Activated CD4-positive, alpha-beta T cell treated with anti-CD3 and anti-CD28 coated beads, Interleukin-2, Interleukin-6, amounts not matched to agents 100 ng/mL and 50 ng/mL, durations not matched to agents 16 hours and 8 hours (primary cell): ENCODE measurements around the gene KDM2B.
"Not testable (repeated sequence)": the region's sequence is repeated elsewhere in the genome, so short reads cannot be mapped to it uniquely, and the experiment has no call there.

ENCODE experiments used
- DNase-seq: peaks from one replicate; pipeline ENCODE4 v3.0.0-alpha.2; 2020

The KDM2B gene

DNA sequence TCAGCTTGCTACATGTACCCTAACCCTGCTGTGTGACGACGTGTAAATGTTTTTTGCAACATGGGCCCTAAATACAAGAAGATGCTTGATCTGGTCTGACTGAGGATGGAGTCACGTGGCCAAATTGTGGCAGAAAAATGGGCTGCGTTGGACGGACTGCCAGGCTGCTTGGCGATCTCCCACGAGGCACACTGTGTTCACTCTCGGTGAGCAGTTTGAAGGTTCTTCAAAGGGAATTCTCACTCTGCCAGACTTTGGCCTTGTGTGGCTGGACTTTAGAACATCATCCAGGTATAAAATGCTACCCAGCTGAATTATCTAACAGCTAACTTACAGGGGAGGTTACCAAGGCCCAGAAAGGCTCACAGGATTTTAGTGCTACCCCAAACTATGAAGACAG is 85.1 kb downstream of the KDM2B start:
- no peak for DNase-seq

DNA sequence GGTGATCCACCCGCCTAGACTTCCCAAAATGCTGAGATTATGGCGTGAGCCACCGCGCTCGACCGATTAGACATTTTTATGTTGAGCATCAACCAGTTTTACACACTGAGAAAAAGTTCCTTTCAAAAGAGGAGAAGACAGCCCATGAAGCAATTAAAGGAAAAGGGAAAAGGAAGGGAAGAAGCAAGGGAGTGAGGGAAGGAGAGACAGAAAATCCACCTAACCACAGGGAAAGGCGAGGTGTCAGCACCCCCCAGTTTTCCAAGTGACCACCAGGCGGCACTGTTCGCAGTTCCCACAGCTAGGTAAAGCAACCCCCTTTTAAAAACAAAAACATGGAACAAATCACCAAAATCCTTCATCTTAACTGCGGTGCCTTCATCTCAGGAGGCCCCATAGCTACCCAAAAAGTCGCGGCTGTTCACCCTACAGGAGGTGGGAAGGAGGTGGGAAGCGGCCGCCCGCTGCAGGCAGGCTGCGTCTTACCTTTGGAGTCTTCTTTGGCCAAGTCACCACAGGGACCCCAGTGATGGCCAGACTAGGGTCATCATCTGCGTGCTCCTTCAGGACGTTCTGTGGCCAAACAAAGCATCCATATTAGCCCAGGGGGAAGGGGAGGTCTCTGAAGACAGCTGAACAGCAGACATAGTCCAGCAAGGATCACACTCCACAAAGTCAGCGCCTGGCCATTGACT is 86.6 kb downstream of the KDM2B start:
- DNase-seq = peak; percentile 58

DNA sequence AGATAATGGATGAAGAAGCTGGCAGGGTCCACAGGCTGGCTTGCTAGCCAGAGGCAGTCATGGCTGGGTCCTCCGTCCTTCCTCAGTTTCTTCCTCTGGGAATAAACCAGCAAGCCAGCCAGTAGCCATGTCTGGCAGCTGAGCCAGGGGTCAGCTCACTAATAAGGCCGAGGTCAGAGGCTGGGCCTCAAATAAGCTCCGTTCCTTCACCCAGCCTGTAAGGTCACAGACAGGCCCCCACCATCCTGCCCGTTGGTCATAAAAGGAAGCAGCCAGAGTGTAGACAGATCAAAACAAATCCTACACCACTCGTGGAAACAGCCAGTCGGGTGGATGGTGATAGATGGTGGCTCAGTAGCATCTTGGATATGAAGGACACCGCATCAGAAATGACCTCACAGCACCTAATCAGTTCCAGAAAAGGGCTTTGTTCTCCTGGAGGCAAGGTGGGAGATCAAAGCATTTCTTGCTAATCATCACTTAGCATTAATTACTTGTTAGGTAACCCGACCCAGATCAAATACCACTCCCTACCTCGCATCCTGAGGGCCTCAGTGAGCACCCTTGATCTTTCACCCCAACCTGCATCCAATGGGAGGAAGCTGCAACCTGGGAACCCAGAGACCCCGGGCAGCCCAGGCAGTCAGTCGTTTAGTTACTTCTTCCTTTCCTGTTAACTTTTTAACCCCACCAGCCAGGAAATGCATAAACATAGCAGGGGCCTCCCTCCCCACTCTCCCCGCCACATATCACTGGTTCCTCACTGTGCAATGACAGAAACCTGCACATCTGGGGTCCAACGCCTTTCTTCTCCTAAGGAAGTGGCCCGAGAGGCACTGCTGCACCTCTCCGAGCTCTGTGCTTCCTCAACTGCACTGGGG is 90.2 kb downstream of the KDM2B start:
- no peak for DNase-seq

DNA sequence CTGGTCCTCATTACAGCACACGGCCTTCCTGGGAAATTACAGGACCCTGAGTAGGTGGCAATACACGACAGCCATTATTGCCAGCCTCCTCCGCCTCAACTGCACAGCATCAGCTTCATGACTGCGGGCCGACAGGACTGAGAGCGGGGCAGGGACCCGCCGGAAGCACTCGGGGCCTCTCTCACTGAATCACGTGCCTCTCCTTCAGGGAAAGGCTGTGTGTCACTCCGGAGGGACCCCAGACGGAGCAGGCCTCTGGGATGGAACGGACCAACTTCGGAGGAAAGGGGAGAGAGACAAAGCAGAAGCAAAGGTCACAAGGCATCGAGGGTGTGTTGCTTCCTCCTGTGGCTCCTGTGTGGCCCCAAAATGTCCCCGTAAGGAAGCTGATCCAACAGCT is 90.9 kb downstream of the KDM2B start:
- no peak for DNase-seq

DNA sequence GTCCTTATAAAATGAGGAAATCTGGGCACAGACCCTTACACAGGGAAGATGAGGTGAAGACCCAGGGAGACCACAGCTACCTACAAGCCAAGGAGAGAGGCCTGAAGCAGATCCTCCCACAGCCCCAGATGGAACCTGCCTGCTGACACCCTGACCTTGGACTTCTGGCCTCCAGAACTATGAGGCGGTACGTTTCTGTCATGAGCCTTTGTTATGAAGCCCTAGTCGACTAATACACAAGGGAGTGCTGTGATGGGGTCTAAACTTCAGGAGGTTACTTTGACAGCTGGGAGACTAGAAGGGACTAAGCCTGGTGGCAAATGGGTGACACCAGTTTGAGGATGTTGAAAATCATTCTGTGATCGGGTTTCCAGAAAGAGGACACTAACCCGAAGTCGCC is 95.9 kb downstream of the KDM2B start:
- DNase-seq = no peak

DNA sequence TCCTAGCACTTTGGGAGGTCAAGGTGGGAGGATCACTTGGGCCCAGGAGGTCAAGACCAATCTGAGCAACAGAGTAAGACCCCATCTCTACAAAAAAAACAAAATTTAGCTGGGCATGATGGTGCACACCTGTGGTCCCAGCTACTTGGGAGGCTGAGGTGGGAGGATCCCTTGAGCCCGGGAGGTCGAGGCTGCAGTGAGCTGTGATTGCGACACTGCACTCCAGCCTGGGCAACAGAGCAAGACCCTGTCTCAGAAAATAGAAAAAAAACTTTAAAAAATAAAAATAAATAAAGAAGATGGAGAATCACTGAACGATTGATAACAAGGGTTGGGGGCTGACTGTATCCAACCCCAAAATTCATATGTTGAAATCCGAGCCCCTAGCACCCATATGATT is 96.3 kb downstream of the KDM2B start:
- not testable (repeated sequence) for DNase-seq

DNA sequence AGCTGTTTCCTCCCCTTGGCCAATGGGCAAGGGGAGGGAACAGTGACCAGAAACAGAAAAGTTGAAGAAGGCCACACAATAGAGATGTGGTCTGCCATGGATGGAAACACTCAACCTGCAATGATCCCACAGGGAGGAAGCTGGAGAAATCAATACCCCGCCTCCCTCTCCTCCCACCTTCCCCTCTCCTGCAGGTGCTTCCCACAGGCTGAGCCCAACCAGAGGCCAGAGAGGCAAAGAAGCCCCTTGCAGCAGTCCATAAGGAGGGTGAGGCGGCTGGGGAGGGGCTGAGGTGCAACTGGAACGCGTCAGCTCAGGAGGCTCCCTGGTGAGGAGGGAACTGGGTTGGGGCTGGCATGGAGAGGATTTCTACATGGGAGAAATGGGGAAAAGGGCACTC is 96.9 kb downstream of the KDM2B start:
- DNase-seq = no peak

DNA sequence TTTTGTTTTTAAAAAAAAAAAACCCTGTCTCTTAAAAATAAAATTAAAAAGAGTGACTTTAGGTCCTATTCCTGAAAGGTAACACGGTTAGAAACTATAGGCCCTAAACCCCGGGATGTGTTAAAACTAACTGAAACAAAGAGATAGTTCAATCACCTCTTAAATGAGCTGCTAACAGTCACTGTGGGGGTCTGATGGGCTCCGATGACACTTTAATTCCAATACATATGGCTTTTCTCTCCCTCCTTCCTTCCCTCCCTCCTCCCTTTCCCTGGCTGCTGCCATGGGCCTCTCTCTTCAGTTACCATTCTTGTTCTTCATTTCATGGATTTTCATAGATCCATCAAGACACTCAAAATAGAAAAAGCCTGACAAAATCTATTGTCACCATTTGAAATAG is 104.3 kb downstream of the KDM2B start:
- no peak for DNase-seq

DNA sequence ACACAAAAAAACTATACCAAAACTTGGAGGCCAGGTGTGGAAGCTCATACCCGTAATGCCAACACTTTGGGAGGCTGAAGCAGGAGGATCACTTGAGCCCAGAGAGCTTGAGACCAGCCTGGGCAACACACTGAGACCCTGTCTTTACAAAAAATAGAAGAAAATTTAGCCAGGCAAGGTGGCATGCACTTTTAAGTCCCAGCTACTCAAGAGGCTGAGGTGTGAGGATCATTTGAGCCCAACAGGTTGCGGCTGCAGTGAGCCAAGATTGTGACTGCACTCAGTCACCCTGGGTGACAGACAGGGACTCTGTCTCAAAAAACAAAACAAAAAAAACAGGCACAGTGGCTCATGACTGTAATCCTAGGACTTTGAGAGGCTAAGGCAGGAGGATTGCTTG is 105.5 kb downstream of the KDM2B start:
- no peak for DNase-seq

DNA sequence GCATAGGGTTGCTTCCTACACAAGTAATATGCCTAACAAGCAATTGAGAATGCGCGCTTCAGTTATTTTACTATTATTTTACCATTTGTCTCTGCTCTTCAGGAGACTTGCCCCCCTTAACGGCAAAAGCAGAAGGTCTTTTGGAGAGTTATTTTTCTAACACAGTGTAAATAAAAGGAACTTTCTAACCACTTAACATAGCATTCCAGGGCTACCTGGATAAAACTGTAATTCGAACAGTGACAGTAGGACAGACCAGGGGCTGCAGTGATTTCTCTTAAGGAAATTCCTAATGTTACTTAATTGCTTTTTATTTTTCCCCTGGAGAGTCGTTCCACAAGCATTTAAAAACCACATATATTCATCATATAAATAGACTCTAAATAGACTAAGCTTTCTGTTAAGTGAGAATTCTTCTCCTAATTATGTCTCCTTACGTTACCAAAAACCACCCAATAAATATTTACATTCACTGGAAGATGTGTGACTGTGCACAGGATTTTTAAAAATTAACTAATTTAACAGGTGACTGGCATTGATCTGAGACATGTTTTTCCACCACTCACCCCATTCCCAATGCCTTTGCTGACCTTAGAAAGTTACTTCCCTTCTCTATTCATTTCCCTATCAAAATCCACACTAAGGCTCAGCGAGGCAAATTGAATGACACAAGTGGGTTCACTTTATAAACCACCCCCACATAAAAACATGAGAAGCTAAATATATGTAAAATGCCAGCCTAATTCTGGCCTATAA is 108.5 kb downstream of the KDM2B start:
- no peak for DNase-seq

DNA sequence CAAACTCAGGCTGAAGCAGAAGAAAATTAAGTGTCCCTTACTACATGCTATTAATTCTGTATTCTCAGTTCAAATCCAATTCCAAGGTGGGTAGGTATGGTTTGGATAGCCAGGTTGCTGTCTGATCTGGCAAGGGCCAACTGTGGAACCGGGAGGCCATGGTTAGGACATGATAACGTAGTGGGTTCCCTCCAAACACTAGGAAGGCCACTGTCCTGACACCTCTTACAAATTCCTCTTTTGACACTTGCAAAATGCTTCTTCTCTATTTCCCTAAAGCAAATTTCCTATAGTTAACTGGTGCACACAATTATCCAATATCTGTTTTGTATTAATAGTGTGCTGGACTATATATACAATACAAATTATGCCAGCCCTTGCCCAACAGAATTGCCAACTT is 110.1 kb downstream of the KDM2B start:
- DNase-seq = no peak

DNA sequence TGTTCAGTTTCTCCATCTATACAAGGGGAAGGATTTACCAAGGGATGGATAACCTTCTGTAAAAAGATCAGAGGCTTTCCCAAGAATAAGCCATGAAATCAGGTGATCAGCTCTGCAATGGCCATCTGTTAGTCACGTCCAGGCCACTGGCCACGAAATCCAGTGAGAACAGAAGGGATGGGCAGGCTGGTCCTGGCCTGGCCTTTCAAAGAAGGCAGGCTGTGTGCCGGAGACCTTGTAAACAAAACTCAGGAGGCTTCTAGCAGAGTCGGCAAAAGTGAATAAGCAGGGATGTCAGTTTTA is 112.4 kb downstream of the KDM2B start:
- no peak for DNase-seq

DNA sequence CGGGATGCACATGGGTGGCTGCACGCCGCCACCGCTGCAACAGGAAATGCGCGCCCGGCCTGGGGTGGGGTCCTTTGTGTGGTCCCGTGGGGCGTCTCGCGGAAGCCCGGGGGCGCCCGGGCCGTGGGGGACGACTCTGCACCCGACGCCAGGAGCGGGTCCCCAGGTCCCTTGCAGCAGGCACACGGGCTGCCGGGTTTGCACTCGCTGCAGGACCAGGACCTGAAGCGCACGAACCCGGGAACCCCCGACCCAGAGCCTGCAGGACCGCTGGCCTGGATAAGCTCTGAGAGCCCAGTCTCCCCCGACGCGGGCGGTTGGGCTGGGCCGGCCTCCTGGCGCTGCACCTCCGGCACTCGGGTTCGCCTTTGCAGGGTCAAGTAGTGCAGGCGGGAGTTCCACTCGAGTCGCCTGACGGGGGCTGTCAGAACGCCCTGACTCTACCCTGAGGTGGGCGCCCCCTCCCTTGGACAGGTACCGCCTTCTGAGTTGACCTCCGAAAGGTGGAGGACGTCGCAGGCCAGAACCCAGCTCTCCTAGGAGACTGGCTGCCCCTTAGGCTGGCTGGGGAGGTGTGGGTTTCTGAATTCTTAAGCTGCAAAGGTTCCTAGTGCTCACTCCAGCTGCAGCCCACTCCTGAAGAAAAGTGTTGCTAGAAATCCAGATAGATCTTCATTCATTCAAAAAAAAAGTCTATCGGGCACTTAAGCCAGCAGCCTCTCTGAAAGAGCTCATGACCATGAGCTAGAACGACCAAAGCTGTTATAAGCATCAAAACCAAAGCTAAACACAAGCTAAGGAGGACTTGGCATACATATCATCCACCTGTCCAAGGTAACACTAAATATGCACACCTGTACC is 113.0 kb downstream of the KDM2B start:
- no peak for DNase-seq

DNA sequence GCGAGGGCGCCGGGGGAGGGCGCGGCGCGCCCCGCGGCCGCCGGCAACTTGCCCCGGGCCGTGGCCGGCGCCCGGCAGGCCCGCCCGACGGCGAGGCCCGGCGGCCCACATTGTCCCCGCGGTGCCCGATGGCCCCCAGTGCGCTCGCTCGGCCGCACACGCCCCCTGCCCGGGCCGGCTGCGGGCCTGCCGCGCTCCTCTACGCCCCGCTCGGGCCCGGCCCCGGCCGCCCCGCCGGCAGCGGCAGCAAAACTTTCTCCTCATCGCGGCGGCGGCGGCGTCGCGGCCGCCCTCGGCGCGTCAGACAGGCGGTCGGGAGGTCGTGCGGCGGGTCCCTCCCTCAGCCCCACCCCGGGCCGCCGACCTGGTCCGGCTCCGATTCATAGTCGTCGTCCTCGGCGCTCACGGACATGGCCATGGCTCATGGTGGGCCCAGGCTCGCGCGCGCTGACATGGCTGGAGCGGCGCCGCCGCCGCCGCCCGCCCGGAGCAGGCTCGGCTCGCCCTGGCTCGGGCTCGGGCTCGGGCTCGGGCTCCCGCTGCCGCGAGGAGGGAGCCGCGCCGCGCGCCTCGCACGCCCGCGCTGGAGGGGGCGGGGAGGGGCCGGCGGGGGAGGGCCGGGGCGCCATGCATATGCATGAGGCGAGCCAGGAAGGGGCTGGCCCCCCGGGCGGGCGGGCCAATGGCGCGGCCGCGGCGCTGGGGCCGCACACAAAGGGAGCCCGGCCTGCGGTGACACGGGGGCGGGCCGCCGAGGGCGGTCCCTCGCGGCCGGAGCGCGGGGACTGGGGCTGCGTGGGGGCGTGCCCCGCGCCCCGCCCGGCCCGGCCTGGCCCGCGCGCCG is 113.8 kb downstream of the KDM2B start:
- DNase-seq = peak; percentile 95

DNA sequence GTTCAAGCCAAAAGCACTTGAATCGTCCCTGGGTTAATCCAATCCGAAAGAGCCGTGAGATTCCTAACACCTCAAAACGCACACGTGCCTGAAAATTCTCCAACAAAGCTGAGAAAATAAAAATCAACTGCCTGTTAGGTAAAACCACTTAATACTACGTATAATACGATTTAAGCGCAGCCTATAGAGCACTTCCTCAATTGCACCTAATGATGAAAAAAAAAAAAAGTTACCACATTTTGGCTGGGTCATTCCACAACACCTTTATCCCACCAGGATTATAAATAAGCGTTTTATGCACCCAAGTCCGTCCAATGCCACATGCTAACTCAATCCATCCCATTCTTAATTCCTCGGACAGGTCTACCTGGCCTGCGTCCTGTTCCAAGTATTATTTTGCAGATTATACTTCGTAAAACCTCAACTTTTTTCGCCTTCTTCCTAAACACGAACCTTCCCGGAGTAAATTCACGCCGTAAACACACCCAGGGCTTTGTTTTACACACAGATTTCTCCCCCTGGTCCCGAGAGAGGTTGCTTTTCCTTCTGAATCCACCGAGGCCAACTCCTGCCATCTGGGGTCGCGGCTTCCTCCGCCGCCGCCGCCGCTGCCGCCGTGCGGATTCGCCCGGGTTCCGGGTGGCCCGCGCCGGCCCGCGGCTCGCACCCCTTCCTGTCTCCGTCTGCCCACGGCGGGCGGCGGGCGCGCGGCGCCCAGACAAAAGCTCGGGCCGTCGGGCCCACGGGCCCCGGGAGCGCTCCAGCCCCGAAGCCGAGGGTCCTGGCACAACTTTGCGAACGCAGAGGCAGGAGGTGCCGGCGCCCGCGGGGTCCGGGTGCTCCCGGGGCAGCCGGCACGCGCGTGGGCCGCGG is 114.7 kb downstream of the KDM2B start:
- DNase-seq = peak; percentile 51

DNA sequence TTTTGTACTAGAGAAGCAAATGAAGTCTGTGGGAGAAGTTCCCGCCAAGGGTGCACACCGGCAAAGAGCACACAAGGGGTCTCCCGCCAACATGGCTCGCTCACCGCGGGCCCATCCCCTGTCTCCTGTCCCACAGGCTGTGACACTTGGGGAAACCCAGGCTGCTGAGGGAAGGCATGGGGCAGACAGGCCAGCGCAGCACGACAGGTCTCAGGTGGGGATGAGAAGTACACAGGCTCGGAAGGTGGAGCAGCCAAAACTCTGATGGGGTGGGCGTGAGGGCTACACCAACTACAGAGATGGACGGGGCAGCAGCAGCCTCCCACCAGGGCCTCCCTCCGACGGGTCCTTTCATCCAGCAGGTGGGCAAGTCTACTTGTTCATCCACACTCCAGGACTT is 116.5 kb downstream of the KDM2B start:
- no peak for DNase-seq

DNA sequence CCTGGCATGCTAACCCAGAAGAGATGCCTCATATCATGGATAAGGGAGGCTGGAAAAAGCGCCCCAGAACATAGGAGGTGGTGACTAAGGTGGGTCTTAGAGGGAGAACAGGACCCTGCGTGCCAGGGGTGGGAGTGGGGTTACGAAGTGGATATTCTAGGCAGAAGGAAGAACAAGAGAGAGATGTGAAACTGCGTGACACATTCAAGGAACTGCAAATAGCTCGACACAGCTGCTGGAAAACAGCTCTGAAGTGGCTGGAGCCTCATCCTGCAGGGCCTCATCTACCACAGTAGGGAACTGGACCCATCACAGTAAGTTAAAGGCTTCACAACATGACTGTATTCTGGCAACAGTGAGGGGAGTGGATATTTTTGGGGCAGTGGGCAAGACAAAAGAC is 119.8 kb downstream of the KDM2B start:
- no peak for DNase-seq

DNA sequence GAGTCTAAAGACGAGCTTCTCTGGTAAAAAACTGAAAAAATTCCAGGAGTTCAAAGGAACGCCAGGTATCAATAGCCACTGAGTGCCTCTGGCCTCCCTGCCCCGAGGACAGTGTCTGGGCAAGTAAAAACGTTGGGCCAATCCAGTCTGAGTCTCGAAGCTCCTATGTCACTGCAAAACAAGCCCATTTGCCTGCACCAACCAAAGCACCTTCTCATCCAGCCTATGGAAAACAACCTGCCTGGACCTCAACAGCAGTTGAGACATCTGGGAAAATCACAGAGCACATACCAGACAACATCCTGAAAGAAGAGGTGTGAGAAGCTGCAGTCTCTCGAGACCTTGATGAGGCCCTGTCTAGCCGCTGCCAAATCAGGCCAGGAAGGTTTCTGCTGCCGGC is 124.3 kb downstream of the KDM2B start:
- no peak for DNase-seq

DNA sequence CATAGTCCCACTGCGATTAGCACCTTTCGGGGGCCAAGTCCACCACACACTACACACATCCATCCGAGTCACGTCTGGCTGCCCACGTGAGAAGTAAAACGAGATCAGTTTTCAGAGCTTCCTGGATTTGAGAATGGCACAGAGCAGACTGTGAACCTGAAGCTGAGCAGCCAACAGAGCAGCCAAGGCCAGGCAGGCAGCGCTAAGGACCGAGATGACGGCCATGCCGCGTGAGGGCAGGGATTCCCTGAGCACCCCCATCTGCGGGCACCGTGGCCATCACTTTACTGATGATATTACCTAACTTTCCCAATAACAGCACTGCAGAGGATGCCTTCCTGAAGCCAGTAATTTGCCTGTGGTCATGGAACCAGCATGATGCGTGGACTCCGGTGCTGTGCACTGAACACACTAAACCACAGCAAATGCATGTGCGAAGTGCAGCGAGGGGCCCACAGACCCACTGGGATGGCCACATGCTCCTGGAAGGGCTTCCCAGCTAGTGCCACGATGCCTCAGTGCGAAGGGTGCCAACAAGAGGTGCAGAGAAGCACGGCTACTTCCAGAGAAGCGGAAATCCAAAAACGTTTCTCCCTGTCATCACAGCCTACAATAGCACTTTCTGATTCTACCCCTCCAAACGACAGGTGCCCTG is 124.9 kb downstream of the KDM2B start:
- DNase-seq = no peak

DNA sequence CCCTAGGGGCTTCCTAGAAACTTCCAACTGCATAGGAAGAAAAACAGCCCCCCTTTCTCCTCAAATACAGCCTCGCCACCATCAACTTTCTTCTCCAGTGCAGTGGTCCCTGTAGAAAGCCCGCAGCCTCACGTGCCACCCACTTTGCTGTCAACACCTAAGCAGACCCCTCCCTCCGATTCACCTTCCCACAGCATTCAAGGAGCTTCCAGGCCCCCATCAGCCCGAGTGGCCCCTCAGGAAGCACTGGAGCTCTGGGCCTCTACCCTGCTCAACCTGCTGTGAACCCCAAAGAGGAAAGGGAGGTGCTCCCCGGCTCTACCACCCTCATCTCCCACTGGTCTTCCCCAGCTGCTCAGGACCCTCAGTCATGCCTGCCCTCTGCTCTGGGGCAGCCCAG is 125.9 kb downstream of the KDM2B start:
- DNase-seq = no peak
